Kidney capillary endothelial cell (primary cell): ENCODE results near the gene OTOS.

ENCODE experiments used
- DNase-seq: peaks from one replicate; pipeline ENCODE4 v3.0.0-alpha.2; 2018; ENCODE audit warnings: low spot score

The OTOS gene

DNA sequence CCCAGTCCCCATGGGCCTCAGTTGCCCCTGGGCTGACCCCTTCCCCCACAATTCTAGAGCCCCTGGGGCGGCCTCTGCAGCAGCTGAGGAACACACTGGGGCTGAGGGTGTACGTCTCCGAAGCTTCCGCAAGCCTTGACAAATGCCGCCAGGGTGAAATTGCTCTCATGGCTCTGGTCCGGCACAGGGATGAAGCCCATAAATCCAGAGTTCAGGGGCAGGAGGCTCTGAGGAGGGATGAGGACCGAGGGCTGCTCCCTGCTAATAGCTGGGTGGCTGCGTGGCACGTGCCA, 27.1 kb upstream of the OTOS start:
- DNase-seq: no peak

DNA sequence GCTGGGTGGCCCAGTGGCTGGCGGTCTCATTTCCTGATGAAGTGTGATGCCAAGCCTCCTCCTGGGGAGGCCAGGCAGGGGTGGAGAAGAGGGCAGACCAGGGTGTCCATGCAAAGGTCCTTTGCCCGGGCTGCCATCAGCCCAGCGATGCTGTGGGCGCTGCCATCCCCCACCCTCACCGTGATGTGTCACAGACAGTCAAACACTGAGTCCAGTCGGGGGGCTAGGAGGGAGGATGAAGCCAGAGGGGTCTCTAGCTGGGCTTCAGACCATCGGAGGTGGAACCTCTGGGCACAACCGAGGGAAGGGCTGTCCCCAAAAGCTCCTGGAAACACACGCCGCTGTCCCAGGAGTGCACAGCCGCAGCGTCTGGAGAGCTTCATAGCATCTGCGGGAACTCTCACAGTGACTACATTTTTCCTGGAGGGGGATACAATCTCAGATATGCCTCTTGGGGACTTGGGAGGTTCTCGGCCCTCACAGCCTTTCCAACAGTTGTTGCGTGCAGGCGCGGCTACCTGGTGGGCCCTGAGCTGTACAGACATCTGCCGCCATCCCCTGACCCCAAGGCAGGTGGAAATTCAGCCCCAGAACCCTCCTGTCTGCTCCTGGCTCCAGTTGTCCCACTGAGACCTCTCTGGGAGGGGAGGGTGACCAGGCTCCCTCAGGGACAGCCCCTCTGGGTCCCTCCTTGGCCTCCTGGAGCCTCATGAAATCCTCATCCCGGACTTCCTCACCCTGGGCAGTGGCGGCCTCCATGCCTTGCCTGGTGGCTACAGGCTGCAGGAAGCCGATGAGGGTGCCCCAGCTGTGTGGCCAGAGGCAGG, 26.5 kb upstream of the OTOS start:
- no peak for DNase-seq

DNA sequence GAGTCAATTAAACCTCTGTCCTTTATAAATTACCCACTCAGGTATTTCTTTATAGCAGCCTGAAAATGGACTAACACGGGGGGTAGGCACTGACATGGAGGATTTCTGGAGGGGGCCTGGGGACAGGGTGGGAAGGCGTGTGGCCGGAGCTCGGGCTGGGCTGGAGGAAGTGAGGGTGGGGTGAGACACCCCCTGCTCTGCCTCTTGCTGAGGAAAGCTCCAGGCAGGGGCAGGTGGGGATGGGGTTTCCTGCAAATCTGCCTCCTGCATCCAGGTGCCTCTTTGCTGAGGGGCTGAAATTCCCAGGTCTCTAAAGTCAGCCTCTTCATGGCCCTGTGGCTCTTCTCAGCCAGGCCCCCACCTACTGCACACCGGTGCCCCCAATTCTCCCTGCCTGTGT, 25.7 kb upstream of the OTOS start:
- no peak for DNase-seq

DNA sequence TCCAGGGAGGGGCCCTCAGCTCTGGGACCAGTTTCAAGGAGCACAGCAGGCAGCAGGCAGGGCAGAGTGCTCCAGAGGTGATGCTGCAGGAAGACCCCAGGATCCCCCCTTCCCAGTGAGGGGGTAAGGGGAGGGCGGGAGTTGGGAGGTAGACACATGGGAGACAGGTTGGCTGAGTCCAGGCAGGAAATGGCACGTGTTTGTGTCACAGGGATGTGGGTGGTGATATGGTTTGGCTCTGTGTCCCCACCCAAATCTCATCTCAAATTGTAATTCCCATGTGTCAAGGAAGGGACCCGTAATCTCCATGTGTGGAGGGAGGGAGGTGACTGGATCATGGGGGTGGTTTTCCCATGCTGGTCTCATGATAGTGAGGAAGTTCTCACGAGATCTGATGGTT, 25.2 kb upstream of the OTOS start:
- no peak for DNase-seq

DNA sequence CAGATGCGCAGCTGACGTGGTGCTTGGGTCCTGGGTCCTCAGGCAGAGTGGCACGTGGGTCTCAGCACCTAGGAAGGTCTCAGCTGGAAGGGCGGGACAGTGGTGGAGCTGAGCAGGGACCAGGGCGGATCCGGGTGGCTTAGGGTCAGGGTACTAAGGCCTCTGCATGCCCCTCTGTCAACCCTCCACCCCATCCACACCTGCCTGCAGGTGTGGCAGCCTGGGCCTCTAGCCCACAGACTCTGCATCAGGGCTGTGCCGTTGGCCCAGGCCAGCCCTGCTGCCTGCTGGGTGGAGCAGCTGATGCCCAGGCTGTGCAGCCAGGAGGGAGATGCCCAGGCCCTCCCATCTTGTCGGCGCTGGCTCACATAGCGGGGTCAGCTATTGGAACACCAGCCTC, 24.6 kb upstream of the OTOS start:
- no peak for DNase-seq

DNA sequence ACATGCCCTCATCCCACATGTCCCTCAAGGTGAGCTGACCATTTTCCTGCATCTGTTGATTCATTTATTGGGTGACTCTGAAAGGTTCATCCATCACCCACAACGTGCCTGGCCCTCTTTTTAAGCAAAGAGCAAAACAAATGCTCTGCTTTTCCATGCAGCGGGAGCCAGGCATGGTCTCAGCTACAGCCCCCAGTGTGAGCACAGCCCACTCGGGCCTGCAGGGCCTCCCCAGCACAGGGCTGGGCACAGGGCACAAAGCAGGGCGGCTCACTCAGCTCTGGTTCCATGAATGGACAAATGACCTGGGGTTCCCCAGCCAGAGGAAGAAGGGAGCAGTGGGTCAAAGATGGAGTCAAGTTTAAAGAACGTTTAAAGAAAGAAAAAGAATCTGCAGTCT, 24.1 kb upstream of the OTOS start:
- no peak for DNase-seq

DNA sequence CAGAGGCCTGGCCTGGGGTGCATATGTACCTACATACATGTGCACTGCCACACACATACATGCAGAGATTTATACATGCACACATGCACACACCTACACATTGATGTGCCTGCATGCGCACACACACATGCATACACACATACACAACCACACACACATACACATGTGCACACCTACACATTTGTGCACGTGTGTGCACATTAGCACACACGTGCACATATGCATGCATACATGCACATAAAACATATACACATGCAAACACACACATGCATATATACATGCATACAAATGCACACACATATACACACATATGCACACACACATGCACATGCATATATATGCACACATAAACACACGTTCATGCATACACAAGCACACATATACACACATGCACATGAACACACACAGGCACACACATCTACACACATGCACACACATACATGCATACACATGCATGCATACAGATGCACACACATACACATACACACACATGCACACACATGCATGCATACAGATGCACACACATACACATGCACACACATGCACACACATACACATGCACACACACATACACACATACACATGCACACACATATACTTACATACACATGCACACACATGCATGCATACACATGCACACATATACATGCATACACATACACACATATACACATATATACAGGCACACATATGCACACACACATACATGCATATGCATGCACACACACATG, 23.6 kb upstream of the OTOS start:
- no peak for DNase-seq

DNA sequence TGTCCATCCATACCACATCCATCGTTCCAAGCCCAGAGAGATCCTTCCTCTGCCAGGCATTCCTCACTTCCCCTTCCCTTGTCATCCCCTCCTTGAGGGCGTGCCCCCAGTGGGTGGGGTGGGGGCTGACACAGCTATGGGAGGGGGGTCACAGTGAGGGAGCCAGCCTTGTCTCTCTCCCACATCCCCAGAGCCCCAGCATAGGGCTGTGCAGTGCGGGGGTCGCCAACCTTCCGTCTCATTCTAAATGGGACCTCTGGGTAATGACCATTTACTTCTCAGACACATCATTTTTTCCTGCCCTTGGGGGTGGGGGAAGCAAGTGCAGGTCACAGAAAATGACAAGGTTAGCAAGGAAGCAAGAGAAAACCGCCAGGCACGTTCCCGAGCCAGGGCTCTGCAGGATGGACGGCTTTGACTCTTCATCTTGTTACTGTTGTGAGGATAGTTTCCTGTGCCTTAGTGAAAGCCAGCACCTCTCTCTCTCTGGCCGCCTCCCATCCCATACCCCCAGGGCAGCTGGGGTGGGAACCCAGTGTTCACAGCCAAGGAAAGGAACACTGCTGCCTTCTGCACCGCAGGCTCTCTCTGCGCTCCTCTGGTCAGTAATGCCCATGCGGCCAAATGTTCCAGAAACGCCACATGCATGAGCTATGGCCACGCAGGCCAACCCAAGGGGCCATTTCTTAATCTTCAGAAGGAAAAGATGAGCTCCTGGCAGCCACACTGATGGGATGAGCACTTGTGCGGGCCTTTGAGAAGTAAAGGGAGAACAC, 22.7 kb upstream of the OTOS start:
- no peak for DNase-seq

DNA sequence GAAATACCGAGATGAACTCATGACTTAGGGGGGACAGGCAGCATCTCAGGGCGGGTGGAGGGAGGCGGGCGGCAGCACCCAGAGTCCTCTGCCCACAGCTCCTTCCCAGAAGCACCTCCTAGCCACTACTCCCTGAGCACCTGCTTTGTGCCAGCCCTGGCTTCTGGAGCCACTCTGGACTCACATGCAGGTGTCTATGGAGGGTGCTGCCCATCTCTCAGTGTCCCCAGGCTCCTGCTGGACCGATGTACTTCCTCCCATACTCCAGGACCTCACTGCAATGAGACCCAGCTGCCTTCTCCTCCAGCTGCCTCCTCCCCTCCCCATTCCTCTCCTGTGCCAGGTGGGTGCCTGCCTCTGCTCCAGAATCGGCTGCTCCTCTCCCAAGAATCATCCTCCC, 22.1 kb upstream of the OTOS start:
- DNase-seq: no peak

DNA sequence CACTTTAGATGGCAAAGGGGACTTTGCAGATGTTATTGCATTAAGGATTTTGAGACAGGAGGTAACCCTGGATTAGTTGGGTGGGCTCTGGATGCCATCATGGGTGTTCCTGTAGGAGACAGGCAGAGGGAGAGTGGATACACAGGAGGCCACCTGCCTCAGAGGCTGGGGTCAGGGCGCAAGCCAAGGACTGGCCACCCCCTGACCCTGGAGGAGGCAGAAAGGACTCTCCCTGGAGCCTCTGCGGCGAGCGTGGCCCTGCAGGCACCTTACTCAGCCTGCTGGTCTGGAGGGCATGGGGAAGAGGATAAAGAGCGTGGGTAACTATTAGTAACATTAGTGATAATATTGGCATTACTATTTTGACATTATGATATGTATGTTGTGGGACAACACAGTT, 21.6 kb upstream of the OTOS start:
- no peak for DNase-seq

DNA sequence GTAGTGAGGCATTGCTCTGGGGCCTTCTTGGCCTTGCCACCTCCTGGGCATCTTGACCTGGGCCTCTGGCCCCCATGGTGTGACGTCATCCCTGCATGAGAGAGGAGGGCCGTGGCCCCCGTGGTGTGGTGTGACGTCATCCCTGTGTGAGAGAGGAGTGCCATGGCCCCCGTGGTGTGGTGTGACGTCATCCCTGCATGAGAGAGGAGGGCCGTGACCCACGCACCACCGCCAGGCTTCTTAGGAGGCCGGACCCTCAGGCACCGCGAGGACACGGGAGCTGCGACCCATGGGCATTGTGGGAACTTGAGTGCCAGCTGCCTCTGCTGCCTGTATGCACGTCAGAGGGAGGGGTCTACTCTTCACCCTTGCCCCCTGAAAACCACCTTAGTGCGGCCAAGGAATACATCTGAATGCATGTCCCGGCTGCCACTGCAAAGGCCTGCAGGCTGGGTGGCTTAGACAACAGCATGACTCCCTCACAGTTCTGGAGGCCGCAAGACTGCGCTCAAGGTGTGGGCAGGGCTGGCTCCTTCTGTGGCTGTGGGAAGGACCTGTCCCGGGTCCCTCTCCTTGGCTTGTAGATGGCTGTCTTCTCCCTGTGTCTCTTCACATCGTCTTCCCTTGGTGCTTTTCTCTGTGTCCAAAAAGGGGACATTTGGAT, 20.8 kb upstream of the OTOS start:
- no peak for DNase-seq

DNA sequence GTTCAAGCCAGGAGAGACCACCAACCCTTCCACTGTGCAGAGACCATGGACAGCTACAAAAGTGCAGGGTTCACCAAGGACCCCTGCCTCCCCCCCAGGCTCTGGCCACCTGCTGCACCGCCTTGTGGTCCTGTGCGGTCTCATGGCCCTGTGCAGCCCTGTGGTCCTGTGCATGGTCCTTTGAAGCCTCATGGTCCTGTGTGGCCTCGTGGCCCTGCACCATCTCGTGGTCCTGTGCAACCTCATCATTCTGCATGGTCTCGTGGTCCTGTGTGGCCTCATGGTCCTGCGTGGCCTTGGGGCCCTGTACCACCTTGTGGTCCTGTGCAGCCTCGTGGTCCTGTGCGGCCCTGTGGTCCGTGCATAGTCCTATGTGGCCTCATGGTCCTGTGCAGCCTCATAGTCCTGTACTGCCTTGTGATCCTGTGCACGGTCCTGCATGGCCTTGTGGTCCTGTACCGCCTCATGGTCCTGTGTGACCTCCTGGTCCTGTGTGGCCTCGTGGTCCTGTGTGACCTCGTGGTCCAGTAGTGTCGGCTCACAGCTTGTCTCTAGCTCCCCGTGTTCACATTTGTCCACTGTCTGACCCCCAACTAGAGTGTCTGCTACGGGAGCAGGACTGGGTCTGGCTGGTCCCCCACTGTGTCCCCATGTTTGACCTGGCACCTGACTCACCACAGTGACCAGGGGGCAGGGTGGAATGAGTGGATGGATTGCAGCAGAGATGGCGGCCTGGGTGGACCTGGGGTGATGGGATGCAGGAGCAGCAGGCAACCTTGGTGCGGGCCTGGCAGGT, 20.0 kb upstream of the OTOS start:
- no peak for DNase-seq

DNA sequence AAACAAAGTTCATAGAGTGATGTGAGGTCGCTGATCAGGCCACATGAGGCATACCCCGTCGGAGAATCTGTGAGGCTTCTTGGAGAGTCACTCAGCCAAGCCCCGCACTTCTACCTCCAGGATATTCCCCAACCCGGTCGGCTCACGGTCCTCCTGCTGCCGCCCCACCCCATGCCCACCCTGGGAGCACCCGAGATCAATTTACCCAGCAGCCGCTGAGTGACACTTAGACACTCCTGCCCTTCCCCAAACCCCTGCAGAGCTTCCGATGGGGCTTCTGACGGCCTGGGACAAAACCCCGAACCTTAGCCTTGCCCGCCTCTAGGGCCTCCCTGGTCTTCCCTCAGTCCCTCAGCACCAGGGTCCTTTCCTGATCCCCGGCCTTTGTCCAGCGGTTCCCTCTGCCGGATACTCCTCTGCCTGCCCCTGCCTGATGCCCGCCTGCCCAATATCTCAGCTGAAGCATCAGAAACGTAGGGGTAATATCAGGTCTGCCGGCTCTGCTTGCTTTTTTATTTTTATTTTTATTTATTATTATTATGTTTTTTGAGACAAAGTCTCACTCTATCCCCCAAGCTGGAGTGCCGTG, 18.9 kb upstream of the OTOS start:
- no peak for DNase-seq

DNA sequence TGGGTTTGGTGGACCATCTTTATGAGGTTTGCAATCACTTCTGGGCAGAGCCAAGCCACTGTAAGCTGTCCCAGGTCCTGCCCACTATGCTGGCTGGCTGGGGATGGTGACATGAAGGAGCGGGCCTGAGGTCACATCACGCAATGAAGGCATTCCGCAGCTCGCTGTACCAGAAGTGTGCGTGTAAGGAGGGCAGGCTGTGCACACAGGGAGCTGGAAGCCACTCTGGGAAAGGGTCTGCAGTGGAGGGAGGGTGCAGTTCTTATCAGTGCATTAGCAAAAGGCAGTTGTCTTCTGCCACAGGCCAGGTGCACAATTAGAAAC, 16.7 kb upstream of the OTOS start:
- no peak for DNase-seq

DNA sequence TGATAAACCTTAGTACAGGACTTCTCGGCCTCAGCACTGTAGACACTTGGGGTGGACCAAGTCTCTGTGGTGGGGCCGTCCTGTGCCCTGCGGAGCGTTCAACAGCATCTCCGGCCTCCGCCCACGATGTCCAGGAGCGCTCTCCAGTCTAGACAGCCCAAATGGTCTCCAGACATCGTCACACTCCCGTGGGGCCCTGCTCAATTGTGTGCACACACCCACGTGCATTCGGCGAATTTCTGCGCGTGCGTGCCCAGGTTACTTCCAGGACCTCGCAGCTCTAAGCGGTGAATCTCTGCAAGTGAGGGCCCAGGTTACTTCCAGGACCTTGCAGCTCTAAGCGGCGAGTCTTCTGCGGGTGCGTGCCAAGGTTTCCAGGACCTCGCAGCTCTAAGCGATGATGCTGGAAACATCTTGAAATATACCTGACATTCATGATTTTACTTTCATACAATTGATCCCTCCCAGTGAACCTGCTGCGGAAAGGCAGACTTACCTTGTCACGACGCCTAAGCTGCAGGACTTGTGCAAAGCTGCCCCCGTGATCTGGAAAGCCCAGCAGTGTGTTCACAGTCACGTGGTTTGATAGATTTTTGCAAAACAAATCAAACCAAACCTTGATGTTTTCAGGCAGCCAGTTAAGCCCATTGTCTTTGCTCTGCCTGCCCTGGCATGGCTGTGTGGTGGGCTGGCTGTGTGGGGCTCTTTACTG, 16.1 kb upstream of the OTOS start:
- no peak for DNase-seq

DNA sequence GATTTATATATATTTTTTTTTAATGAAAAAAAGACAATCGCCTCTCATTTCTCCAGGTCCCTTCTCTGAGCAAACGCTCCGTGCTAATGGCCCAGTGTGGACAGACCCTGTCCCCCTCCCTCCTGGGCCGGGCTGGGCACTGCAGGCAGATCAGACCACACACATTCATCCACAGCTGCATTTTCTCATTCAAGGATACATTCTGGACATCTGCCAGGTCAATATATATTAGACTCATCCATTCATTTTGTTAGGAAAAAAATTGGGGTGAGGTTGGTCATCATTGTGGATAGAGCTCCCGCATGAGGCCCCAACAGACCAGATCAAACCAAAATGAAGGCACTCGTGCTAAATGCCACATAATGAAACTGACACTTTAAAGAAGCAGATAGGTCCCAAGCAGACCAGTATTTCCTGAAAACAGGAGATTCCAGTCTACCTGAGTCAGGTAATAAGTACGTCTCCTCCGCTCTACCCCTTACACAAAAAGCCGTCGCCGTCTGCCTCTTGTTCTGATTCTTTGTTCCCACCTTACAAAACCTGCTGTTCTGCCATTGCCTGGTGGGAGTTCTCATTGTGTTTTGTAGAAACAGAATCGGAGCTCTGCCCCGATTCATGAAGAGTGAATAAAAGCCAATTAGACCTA, 15.4 kb upstream of the OTOS start:
- DNase-seq: no peak

DNA sequence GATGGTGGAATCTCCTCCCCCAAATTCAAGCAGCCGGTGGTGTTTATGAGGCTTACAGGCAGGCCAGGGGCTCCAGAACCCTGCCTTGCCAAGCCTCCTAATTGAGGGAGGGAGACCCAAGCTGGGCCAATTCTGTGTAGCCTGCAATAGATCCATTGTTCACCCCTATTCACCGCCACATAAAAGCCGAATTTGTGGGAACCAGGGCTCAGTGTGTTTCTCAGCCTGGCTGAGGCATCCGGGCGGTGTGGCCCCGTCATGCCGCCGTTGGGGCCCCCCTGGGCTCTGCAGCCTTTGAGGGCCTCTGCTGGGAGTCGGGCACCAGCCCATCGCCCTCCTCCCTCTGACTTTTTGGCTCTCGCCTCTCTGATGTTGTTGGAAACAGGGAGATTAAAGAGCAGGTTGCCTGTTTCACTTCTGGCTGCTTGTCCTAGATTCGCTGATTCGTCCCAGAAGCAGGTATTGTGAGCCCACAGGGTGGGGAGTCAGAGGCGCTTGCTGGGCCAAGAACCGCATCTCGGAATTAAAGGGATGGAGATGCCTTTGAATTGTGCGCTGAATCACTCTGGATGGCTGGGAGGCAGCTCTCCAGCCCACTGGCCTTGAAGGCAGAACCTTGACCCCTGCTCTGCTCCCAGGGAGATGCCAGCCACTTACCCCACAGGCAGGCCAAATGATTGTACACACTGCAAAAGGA, 14.7 kb upstream of the OTOS start:
- no peak for DNase-seq

DNA sequence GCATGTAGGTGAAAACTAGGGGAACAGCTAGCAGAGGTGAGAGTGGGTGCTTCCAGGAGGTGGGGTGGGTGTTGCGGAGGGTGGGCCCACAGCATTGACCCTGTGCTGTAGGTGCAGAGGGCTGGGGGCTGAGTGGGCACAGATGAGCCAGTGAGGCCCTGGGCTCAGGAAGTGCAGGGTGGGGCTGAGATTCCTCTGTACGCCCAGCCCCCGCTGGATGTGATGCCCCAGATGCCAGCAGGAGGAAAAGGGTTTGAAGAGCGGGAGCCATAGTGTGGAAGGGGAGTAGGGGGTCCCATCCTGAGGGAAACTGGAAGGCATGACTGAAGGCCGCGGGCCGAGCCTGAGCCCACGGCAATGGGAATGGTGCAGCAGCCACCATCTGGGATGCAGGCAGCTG, 14.1 kb upstream of the OTOS start:
- no peak for DNase-seq

DNA sequence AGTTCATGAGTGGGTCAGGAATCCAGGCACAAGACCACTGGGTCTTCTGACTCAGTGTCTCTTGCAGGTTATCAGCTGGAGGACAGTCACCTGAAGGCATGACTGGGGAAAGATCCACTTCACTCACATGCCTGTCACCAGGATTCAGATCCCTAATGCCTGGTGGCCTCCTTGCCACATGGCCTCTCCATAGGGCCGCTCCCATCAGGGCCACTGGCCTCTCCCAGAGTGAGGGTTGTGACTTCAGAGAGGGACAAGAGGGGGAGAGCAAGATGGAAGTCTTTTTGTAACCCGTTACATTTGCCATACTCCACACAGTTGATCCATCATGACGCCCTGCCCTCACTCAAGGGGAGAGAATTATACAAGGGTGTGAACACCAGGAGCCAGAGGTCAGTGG, 13.0 kb upstream of the OTOS start:
- DNase-seq: no peak
